ENCODE data around the gene UBC.

GRCh38 chr12:124963211-124963610 lies 48.8 kb upstream of the UBC start:
- TF ChIP-seq CTCF (IDR thresholded peaks at IDR 0.05 in 2 of 3, conservative IDR thresholded peaks at IDR 0.05 in 1 of 3; ENCODE audit: borderline replicate concordance in 1 of 3, insufficient read depth in 1 of 3, low read depth in 2 of 3, low read length in 2 of 3) (no peak), MAX (IDR thresholded peaks at IDR 0.05) (no peak), TCF7L2 (IDR thresholded peaks at IDR 0.05; ENCODE audit: borderline replicate concordance, extremely low read depth, insufficient read depth, insufficient read length) (no peak), EZH2 (IDR thresholded peaks at IDR 0.05) (no peak), JUND (IDR thresholded peaks at IDR 0.05) (no peak), POLR2A (IDR thresholded peaks at IDR 0.05; ENCODE audit: borderline replicate concordance, extremely low read depth, insufficient read depth, insufficient read length) (no peak), CEBPB (IDR thresholded peaks at IDR 0.05; ENCODE audit: low read depth) (no peak), RAD21 (IDR thresholded peaks at IDR 0.05; ENCODE audit: low read depth) (no peak), FOSL1 (IDR thresholded peaks at IDR 0.05; ENCODE audit: low read depth) (no peak), POLR2AphosphoS5 (IDR thresholded peaks at IDR 0.05; ENCODE audit: low read depth, low read length) (no peak), EGR1 (IDR thresholded peaks at IDR 0.05; ENCODE audit: low read depth) (no peak)
